T-helper 17 cell (primary cell): ENCODE measurements around the gene MYH14. TPM values are rescaled to one million over a fixed set of nuclear protein-coding genes. Genes with fewer than 3 reads are reported as not detected.

Experiments used
- total RNA-seq, 4 donors: library from RNA in 2 of 4; stranded (reverse) in 2 of 4; gene quantifications; one replicate each; pipeline ENCODE4 v1.2.3 and lab custom pipeline; 2022 to 2026

Gene MYH14
- total RNA-seq, 2 donors from 2014 or later = not detected

Other genes with a start within 250 kb of the MYH14 start
- not detected for gene SIGLEC11, start 242.4 kb upstream of the MYH14 start, total RNA-seq
- 10 to 100 TPM; 67.2 to 79.3 TPM for gene VRK3, start 178.2 kb upstream of the MYH14 start, total RNA-seq
- 1 to 10 TPM; 7.0 to 8.9 TPM for gene ZNF473, start 177.6 kb upstream of the MYH14 start, total RNA-seq
- not detected for gene IZUMO2, start 40.3 kb upstream of the MYH14 start, total RNA-seq
- gene KCNC3, start 125.8 kb downstream of the MYH14 start, total RNA-seq = 1 to 10 TPM; 1.4 to 2.0 TPM
- under 1 TPM; 0.73 to 0.99 TPM for gene NAPSA, start 162.0 kb downstream of the MYH14 start, total RNA-seq
- 100 to 1,000 TPM; 208 to 276 TPM for gene NR1H2, start 172.8 kb downstream of the MYH14 start, total RNA-seq
- 10 to 100 TPM; 23.5 to 26.6 TPM for gene POLD1, start 180.7 kb downstream of the MYH14 start, total RNA-seq
- gene SPIB, start 215.3 kb downstream of the MYH14 start, total RNA-seq = 1 to 10 TPM; 1.9 to 3.0 TPM
- gene MYBPC2, start 229.3 kb downstream of the MYH14 start, total RNA-seq = under 1 TPM; 0.07 to 0.08 TPM